H9 (cell line): ENCODE measurements around the gene KRT2. TPM values are rescaled to one million over a fixed set of nuclear protein-coding genes. Genes with fewer than 3 reads are reported as not detected.

Experiments
- DNase-seq: peaks from one replicate; pipeline ENCODE4 v3.0.0-alpha.2; 2017
- H2AFZ ChIP-seq: one replicate; pipeline ENCODE4 v1.6.1; 2013; ENCODE audit warnings: mild to moderate bottlenecking, low read length, control low read depth, moderate library complexity
- H2AK5ac ChIP-seq: 2 replicates; pipeline ENCODE4 v1.6.1; 2013; ENCODE audit warnings: low read length, control low read depth, mixed read lengths; ENCODE audit not compliant: insufficient read length
- H2BK120ac ChIP-seq: one replicate; pipeline ENCODE4 v1.6.1; 2013; ENCODE audit warnings: low read depth, mild to moderate bottlenecking, low read length, control low read depth, inconsistent platforms; ENCODE audit not compliant: poor library complexity, severe bottlenecking
- H2BK12ac ChIP-seq: 2 replicates; pipeline ENCODE4 v1.6.1; 2013; ENCODE audit warnings: low read length, control low read depth, mixed read lengths, low read depth; ENCODE audit not compliant: insufficient read length
- H2BK15ac ChIP-seq: 2 replicates; pipeline ENCODE4 v1.6.1; 2013; ENCODE audit warnings: low read depth, low read length, control low read depth
- H2BK20ac ChIP-seq: one replicate; pipeline ENCODE4 v1.6.1; 2013; ENCODE audit warnings: low read depth, mild to moderate bottlenecking, low read length, control low read depth, inconsistent platforms; ENCODE audit not compliant: poor library complexity, severe bottlenecking
- H2BK5ac ChIP-seq: 2 replicates; pipeline ENCODE4 v1.6.1; 2013; ENCODE audit warnings: low read length, control low read depth, mixed read lengths; ENCODE audit not compliant: insufficient read length
- H3K14ac ChIP-seq: 2 replicates; pipeline ENCODE4 v1.6.1; 2013; ENCODE audit warnings: low read length, control low read depth; ENCODE audit not compliant: insufficient read depth
- H3K18ac ChIP-seq: 2 replicates; pipeline ENCODE4 v1.6.1; 2013; ENCODE audit warnings: low read depth, mild to moderate bottlenecking, mixed read lengths, low read length, control low read depth; ENCODE audit not compliant: insufficient read length
- H3K23ac ChIP-seq: 2 replicates; pipeline ENCODE4 v1.6.1; 2013; ENCODE audit warnings: low read length, control low read depth, mixed read lengths, low read depth; ENCODE audit not compliant: insufficient read length
- H3K23me2 ChIP-seq: 2 replicates; pipeline ENCODE4 v1.6.1; 2013; ENCODE audit warnings: low read depth, mild to moderate bottlenecking, mixed read lengths, low read length, control low read depth; ENCODE audit not compliant: insufficient read length, poor library complexity, severe bottlenecking
- H3K27ac ChIP-seq: 2 replicates; pipeline ENCODE4 v1.5.1; 2013; ENCODE audit warnings: low read length, control low read depth, mixed read lengths, low read depth; ENCODE audit not compliant: insufficient read length
- H3K27me3 ChIP-seq: 2 replicates; pipeline ENCODE4 v1.6.1; 2013; ENCODE audit warnings: low read length, control low read depth, inconsistent platforms; ENCODE audit not compliant: insufficient read depth
- H3K4ac ChIP-seq: 2 replicates; pipeline ENCODE4 v1.6.1; 2013; ENCODE audit warnings: low read depth, mild to moderate bottlenecking, control low read depth, inconsistent platforms, low read length, moderate library complexity
- H3K4me1 ChIP-seq: 2 replicates; pipeline ENCODE4 v1.6.1; 2013; ENCODE audit warnings: low read length, control low read depth, inconsistent platforms; ENCODE audit not compliant: insufficient read depth
- H3K4me2 ChIP-seq: 2 replicates; pipeline ENCODE4 v1.6.1; 2013; ENCODE audit warnings: low read length, control low read depth, mixed read lengths; ENCODE audit not compliant: insufficient read length, insufficient read depth
- H3K56ac ChIP-seq: 2 replicates; pipeline ENCODE4 v1.6.1; 2013; ENCODE audit warnings: low read depth, mild to moderate bottlenecking, mixed read lengths, low read length, control low read depth; ENCODE audit not compliant: insufficient read length
- H3K79me1 ChIP-seq: 2 replicates; pipeline ENCODE4 v1.6.1; 2013; ENCODE audit warnings: low read depth, mild to moderate bottlenecking, moderate library complexity, low read length, control low read depth, inconsistent platforms; ENCODE audit not compliant: insufficient read depth, poor library complexity, severe bottlenecking
- H3K79me2 ChIP-seq: 2 replicates; pipeline ENCODE4 v1.6.1; 2013; ENCODE audit warnings: low read length, control low read depth, inconsistent platforms; ENCODE audit not compliant: insufficient read depth
- H3K9ac ChIP-seq: 2 replicates; pipeline ENCODE4 v1.6.1; 2013; ENCODE audit warnings: low read length, control low read depth, mixed read lengths; ENCODE audit not compliant: insufficient read length; ENCODE audit errors: extremely low read depth
- H3K9me3 ChIP-seq: one replicate; pipeline ENCODE4 v1.6.1; 2013; ENCODE audit warnings: low read depth, low read length, inconsistent platforms; ENCODE audit not compliant: control insufficient read depth
- H3T11ph ChIP-seq: one replicate; pipeline ENCODE4 v1.6.1; 2013; ENCODE audit warnings: mild to moderate bottlenecking, low read length, control low read depth, inconsistent platforms
- H4K20me1 ChIP-seq: one replicate; pipeline ENCODE4 v1.6.1; 2013; ENCODE audit not compliant: control insufficient read depth, insufficient read length, insufficient read depth
- H4K5ac ChIP-seq: 2 replicates; pipeline ENCODE4 v1.6.1; 2013; ENCODE audit warnings: low read depth, mild to moderate bottlenecking, mixed read lengths, low read length, control low read depth; ENCODE audit not compliant: insufficient read length
- H4K8ac ChIP-seq: replicated peaks from 2 replicates; pipeline ENCODE4 v1.6.1; 2013; ENCODE audit warnings: low read length, control low read depth, mixed read lengths, low read depth; ENCODE audit not compliant: insufficient read length
- H4K91ac ChIP-seq: 2 replicates; pipeline ENCODE4 v1.6.1; 2013; ENCODE audit warnings: low read depth, mild to moderate bottlenecking, moderate library complexity, mixed read lengths, low read length, control low read depth; ENCODE audit not compliant: insufficient read length
- H3K27ac Mint-ChIP-seq, 3 experiments: 2 replicates in 2 of 3; 3 replicates in 1 of 3; pipeline ENCODE4 v1.8.0; 2020 to 2021; ENCODE audit warnings: mixed read lengths in 3 of 3, mild to moderate bottlenecking in 1 of 3, moderate library complexity in 1 of 3
- H3K27me3 Mint-ChIP-seq: 2 replicates; pipeline ENCODE4 v1.8.0; 2021; ENCODE audit warnings: low read depth, mild to moderate bottlenecking, moderate library complexity, mixed read lengths
- H3K36me3 Mint-ChIP-seq, 3 experiments: 2 replicates in 2 of 3; 3 replicates in 1 of 3; pipeline ENCODE4 v1.8.0; 2020 to 2021; ENCODE audit warnings: low read depth in 3 of 3, mixed read lengths in 3 of 3; ENCODE audit not compliant: insufficient read depth in 1 of 3
- H3K4me1 Mint-ChIP-seq, 2 experiments: 2 replicates each; pipeline ENCODE4 v1.8.0; 2020; ENCODE audit warnings: mixed read lengths in 2 of 2
- H3K4me3 Mint-ChIP-seq, 2 experiments: 2 replicates in 1 of 2; 3 replicates in 1 of 2; pipeline ENCODE4 v1.8.0; 2020 to 2021; ENCODE audit warnings: mild to moderate bottlenecking in 2 of 2, mixed read lengths in 2 of 2, moderate library complexity in 1 of 2
- H3K9me3 Mint-ChIP-seq, 2 experiments: 2 replicates in 1 of 2; 3 replicates in 1 of 2; pipeline ENCODE4 v1.8.0; 2020; ENCODE audit warnings: mild to moderate bottlenecking in 2 of 2, mixed read lengths in 2 of 2, moderate library complexity in 1 of 2
- CTCF ChIP-seq: fragments of 200-600 bp; sonication (generic); conservative IDR thresholded peaks from 3 replicates; pipeline ENCODE4 v1.8.0; 2021; ENCODE audit warnings: antibody characterized with exemption, mild to moderate bottlenecking
- WGBS: extraction: QIAGEN DNeasy Blood & Tissue Kit; methylation state at CpG from one replicate; pipeline ENCODE4 v1.1.7; 2013; ENCODE audit warnings: missing lambda C conversion rate, low lambda C conversion rate, mixed read lengths; ENCODE audit not compliant: insufficient read length; ENCODE audit errors: extremely low coverage; 5-methylcytosine and 5-hydroxymethylcytosine counted together
- total RNA-seq: library from RNA; stranded (reverse); gene quantifications from 2 replicates; pipeline ENCODE4 v1.2.1, GENCODE V29; 2021

KRT2 gene
- total RNA-seq, 1 experiment from 2014 or later, result not detected

GRCh38 chr12:52684431-52684830 is 32.4 kb upstream of the KRT2 start:
- H4K8ac ChIP-seq, result no peak overlapping the region
- H3K56ac ChIP-seq, result no peak overlapping the region
- no peak overlapping the region for H2BK20ac ChIP-seq
- H2BK15ac ChIP-seq, result no peak overlapping the region
- no peaks in the 10 kb centered on the region for H3K9me3 ChIP-seq
- H4K20me1 ChIP-seq, result no peaks in the 10 kb centered on the region
- no peaks in the 10 kb centered on the region for H3K79me2 ChIP-seq
- no peaks in the 10 kb centered on the region for H3K79me1 ChIP-seq
- H3K4me1 ChIP-seq, result no peaks in the 10 kb centered on the region
- no peak overlapping the region for H3K23ac ChIP-seq
- no peak overlapping the region for H4K91ac ChIP-seq
- H2BK120ac ChIP-seq, result no peak overlapping the region
- H3K23me2 ChIP-seq, result no peaks in the 10 kb centered on the region
- H3K4me2 ChIP-seq, result no peak overlapping the region
- Mint-ChIP-seq H3K27me3 (peaks cover 59% of the 10 kb centered on the region), H3K27ac (no peak overlapping the region), H3K36me3 (no peaks in the 10 kb centered on the region), H3K4me1 (peaks cover 0 to 5% of the 10 kb centered on the region in 2 experiments; a peak in 2 of 4 replicates), H3K9me3 (no peaks in the 10 kb centered on the region), H3K4me3 (no peak overlapping the region)
- no peak overlapping the region for H3K9ac ChIP-seq
- WGBS, result no CpG with 5 or more reads among the region's 2 CpGs
- H3T11ph ChIP-seq, result no peak overlapping the region
- H3K27ac ChIP-seq, result no peak overlapping the region
- H2BK5ac ChIP-seq, result no peak overlapping the region
- no peak overlapping the region for H3K4ac ChIP-seq
- H3K18ac ChIP-seq, result no peak overlapping the region
- H2BK12ac ChIP-seq, result no peak overlapping the region
- no peak overlapping the region for H2AK5ac ChIP-seq
- H4K5ac ChIP-seq, result no peak overlapping the region
- H2AFZ ChIP-seq, result no peak overlapping the region
- no peaks in the 10 kb centered on the region; the same call in 1 of the 2 replicates for H3K27me3 ChIP-seq
- H3K14ac ChIP-seq, result no peak overlapping the region; the same call in 1 of the 2 replicates
- DNase-seq, result no peak
- no peak for TF ChIP-seq CTCF
